ENCODE measurements around the gene GATAD2A. TPM values are rescaled to one million over a fixed set of nuclear protein-coding genes. Genes with fewer than 3 reads are reported as not detected.

Gene GATAD2A
- total RNA-seq, 4 donors from 2014 or later: 45.6 to 102 (median 65.7) TPM

- no peaks in the 10 kb centered on the region for H3K9me3 ChIP-seq
- no peak for DNase-seq
- H3K4me3 ChIP-seq: no peak overlapping the region
- in situ Hi-C loops (cut with MboI; ENCODE audit: low pct_ligation_motif_present in 1 of 4, low pct_unique_long_range_greater_than_20kb in 1 of 4, low sequenced_read_pairs in 3 of 4) (no loop called here), intact Hi-C loops (cut with DNase I; ENCODE audit: low total_unique reads) (no loop called here)
- peaks cover 0 to 35% (median 17%) of the 10 kb centered on the region in 4 donors for H3K36me3 ChIP-seq
- H3K27ac ChIP-seq: no peak overlapping the region
- H3K27me3 ChIP-seq: no peaks in the 10 kb centered on the region
- no peak for TF ChIP-seq POLR2A (IDR thresholded peaks at IDR 0.05)
- no peak for TF ChIP-seq EP300 (IDR thresholded peaks at IDR 0.05; ENCODE audit: low read depth)
- TF ChIP-seq POLR2AphosphoS5 (IDR thresholded peaks at IDR 0.05): no peak
- no peak for TF ChIP-seq CTCF (IDR thresholded peaks at IDR 0.05)
- WGBS, 2 donors (ENCODE audit: low coverage in 1 of 2): 91 to 97% methylated on average over 11 to 27 of the region's 27 CpGs
- no peaks in the 10 kb centered on the region for H3K4me1 ChIP-seq
Measured at GRCh38 chr19:19505669-19506326, 100.3 kb downstream of the GATAD2A start.

DNA sequence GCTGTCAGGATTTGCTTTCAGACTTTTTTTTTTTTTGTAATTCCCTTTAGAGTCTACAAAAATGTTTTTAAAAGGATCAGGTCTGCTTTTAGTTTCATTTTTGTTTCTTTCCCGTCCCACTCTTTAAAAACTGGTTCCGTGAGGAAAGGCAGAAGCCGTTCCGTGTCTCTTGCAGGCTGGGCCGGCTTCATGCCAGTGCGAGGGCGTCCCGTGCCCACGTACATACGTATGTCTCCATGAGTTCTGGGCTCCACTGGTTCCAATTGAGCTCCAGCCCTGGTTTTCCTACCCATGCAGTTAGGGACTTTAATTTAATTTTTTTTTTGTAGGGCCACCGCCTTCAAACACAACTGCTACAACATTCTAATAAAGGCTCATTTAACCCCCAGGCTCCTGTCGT lies 101.1 kb downstream of the GATAD2A start:
- H3K4me1 ChIP-seq: no peaks in the 10 kb centered on the region
- intact Hi-C loops (cut with DNase I; ENCODE audit: low total_unique reads): no loop called here
- no peak for DNase-seq
- WGBS, 2 donors (ENCODE audit: low coverage in 1 of 2): 84 to 92% methylated on average over 10 to 12 of the region's 12 CpGs
- H3K4me3 ChIP-seq: no peak overlapping the region
- TF ChIP-seq EP300 (IDR thresholded peaks at IDR 0.05; ENCODE audit: low read depth) (no peak), CTCF (IDR thresholded peaks at IDR 0.05) (no peak), POLR2AphosphoS5 (IDR thresholded peaks at IDR 0.05) (no peak), POLR2A (IDR thresholded peaks at IDR 0.05) (no peak)
- no peak overlapping the region for H3K27ac ChIP-seq
- peaks cover 0 to 30% (median 14%) of the 10 kb centered on the region in 4 donors for H3K36me3 ChIP-seq
- in situ Hi-C loops (cut with MboI; ENCODE audit: low pct_ligation_motif_present in 1 of 4, low pct_unique_long_range_greater_than_20kb in 1 of 4, low sequenced_read_pairs in 3 of 4): no loop called here
- H3K9me3 ChIP-seq: no peaks in the 10 kb centered on the region
- H3K27me3 ChIP-seq: no peaks in the 10 kb centered on the region

GRCh38 chr19:19507354-19507753 lies 101.9 kb downstream of the GATAD2A start:
- Histone ChIP-seq H3K4me1 (peaks cover 0 to 3% (median under 1%) of the 10 kb centered on the region in 4 donors), H3K9me3 (no peaks in the 10 kb centered on the region), H3K27me3 (no peaks in the 10 kb centered on the region), H3K4me3 (no peak overlapping the region), H3K27ac (no peak overlapping the region), H3K36me3 (peaks cover 0 to 22% (median 10%) of the 10 kb centered on the region in 4 donors)
- in situ Hi-C loops (cut with MboI; ENCODE audit: low pct_ligation_motif_present in 1 of 4, low pct_unique_long_range_greater_than_20kb in 1 of 4, low sequenced_read_pairs in 3 of 4) (no loop called here), intact Hi-C loops (cut with DNase I; ENCODE audit: low total_unique reads) (no loop called here)
- no peak for DNase-seq
- TF ChIP-seq POLR2A (IDR thresholded peaks at IDR 0.05) (no peak), POLR2AphosphoS5 (IDR thresholded peaks at IDR 0.05) (no peak), EP300 (IDR thresholded peaks at IDR 0.05; ENCODE audit: low read depth) (no peak), CTCF (IDR thresholded peaks at IDR 0.05) (no peak)
- WGBS, 2 donors (ENCODE audit: low coverage in 1 of 2): 86% methylated on average over 8 of the region's 8 CpGs; no CpG with 5 or more reads in 1 of the 2 donors

- Histone ChIP-seq H3K36me3 (peaks cover 0 to 13% (median 6%) of the 10 kb centered on the region in 4 donors), H3K9me3 (no peaks in the 10 kb centered on the region), H3K27ac (no peak overlapping the region), H3K4me3 (no peak overlapping the region), H3K27me3 (no peaks in the 10 kb centered on the region), H3K4me1 (peaks cover 0 to 3% (median 1%) of the 10 kb centered on the region in 4 donors)
- DNase-seq: no peak
- 85% methylated on average over 11 of the region's 11 CpGs; no CpG with 5 or more reads in 1 of the 2 donors for WGBS, 2 donors (ENCODE audit: low coverage in 1 of 2)
- in situ Hi-C loops (cut with MboI; ENCODE audit: low pct_ligation_motif_present in 1 of 4, low pct_unique_long_range_greater_than_20kb in 1 of 4, low sequenced_read_pairs in 3 of 4): no loop called here
- intact Hi-C loops (cut with DNase I; ENCODE audit: low total_unique reads): no loop called here
- TF ChIP-seq CTCF (IDR thresholded peaks at IDR 0.05) (no peak), EP300 (IDR thresholded peaks at IDR 0.05; ENCODE audit: low read depth) (no peak), POLR2A (IDR thresholded peaks at IDR 0.05) (no peak), POLR2AphosphoS5 (IDR thresholded peaks at IDR 0.05) (no peak)
Measured at GRCh38 chr19:19508217-19508616, 102.7 kb downstream of the GATAD2A start.

Measured in transverse colon (tissue), 4 donors.